Regular cardiac myocyte (primary cell): ENCODE measurements around the gene TOP3A. TPM values are rescaled to one million over a fixed set of nuclear protein-coding genes. Genes with fewer than 3 reads are reported as not detected.

Source experiments
- total RNA-seq: library from RNA; depleted of rRNA; stranded (reverse); fragments of >200 nt; gene quantifications from 2 replicates; pipeline ENCODE4 v1.2.3, GENCODE V29; 2014

TOP3A gene
- 17.2 and 36.8 TPM in 2 replicates for total RNA-seq

GRCh38 chr17:18314731-18315561, at the start of gene TOP3A, which contains the start of gene SMCR8:
TOP3A (minus strand) TSS chr17:18314994; CDS start chr17:18314778, 216 bp downstream.
SMCR8 (plus strand) TSS chr17:18315293; CDS start chr17:18315790, 497 bp downstream.

GRCh38 chr17:18363101-18364049, 48.6 kb upstream of the TOP3A start, which contains the start of gene SHMT1:
SHMT1 (minus strand) TSS chr17:18363550; CDS start chr17:18355981, 7,569 bp downstream.

GRCh38 chr17:18260332-18261145, 54.3 kb downstream of the TOP3A start, which contains the start of gene MIEF2:
MIEF2 (plus strand) TSS chr17:18260662; CDS start chr17:18262721, 2,059 bp downstream.

GRCh38 chr17:18258356-18259038, 56.3 kb downstream of the TOP3A start, which contains the start of gene FLII:
FLII (minus strand) TSS chr17:18258738; CDS start chr17:18258690, 48 bp downstream.

GRCh38 chr17:18225121-18225641, 89.6 kb downstream of the TOP3A start, which contains the start of gene LLGL1:
LLGL1 (plus strand) TSS chr17:18225635; CDS start chr17:18225683, 48 bp downstream.

Other genes starting within 250 kb of the TOP3A start
- gene DRG2, start 227.0 kb downstream of the TOP3A start, total RNA-seq = 29.3 and 43.5 TPM in 2 replicates
- under 0.01 and 0.56 TPM in 2 replicates for gene MYO15A, start 206.2 kb downstream of the TOP3A start, total RNA-seq
- 168 and 201 TPM in 2 replicates for gene ALKBH5, start 131.2 kb downstream of the TOP3A start, total RNA-seq
- gene LLGL1, start 89.4 kb downstream of the TOP3A start, total RNA-seq = 33.3 and 36.2 TPM in 2 replicates
- 209 and 366 TPM in 2 replicates for gene FLII, start 56.3 kb downstream of the TOP3A start, total RNA-seq
- gene MIEF2, start 54.3 kb downstream of the TOP3A start, total RNA-seq = 11.3 and 12.7 TPM in 2 replicates
- gene SMCR8, start 299 bp upstream of the TOP3A start, total RNA-seq = 14.2 and 14.9 TPM in 2 replicates
- 3.4 and 19.7 TPM in 2 replicates for gene SHMT1, start 48.6 kb upstream of the TOP3A start, total RNA-seq
- gene EVPLL, start 62.8 kb upstream of the TOP3A start, total RNA-seq = not detected in 2 replicates
- not detected in 2 replicates for gene LGALS9C, start 161.8 kb upstream of the TOP3A start, total RNA-seq